Measurements from ENCODE around the gene DOCK4. TPM values are rescaled to one million over a fixed set of nuclear protein-coding genes. Genes with fewer than 3 reads are reported as not detected.

The DOCK4 gene
- total RNA-seq, 1 experiment from 2014 or later: 20.4 TPM

DNA sequence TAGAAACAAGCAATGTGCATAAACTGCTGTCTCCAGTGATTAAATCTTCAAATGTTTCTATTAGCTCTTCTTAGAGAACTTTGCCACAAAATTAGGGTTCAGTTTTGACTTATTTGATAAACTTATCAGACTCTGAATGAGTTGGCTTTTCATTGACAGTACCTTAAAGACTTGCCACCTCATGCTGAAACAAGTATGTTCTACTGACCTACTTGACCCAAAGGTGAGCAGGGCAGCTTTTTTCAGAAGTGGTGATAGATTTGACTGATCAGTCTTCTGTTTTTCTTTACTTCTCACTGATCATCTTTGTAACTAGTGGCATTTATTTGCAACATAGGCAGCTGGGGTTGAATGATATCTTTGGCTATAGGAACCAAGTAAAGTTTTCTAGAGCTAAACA, 8.1 kb upstream of the DOCK4 start:
- DNase-seq (ENCODE audit: low spot score) (no peak), ATAC-seq (no peak)
- ChIA-PET POLR2A (interaction anchor here (0.9 kb wide), 1 partner anchor 236 kb away, joined by 3 read pairs; no protein-coding TSS in a partner anchor), CTCF (interaction anchor here (1.3 to 1.6 kb wide), 3 partner anchors 238 to 359 kb away, joined by 4 to 5 read pairs (median 5); no protein-coding TSS in a partner anchor)
- TF ChIP-seq, protein P1, sequence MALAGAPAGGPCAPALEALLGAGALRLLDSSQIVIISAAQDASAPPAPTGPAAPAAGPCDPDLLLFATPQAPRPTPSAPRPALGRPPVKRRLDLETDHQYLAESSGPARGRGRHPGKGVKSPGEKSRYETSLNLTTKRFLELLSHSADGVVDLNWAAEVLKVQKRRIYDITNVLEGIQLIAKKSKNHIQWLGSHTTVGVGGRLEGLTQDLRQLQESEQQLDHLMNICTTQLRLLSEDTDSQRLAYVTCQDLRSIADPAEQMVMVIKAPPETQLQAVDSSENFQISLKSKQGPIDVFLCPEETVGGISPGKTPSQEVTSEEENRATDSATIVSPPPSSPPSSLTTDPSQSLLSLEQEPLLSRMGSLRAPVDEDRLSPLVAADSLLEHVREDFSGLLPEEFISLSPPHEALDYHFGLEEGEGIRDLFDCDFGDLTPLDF (CRISPR knock-in tag; IDR thresholded peaks at IDR 0.05): no peak
- no peak for TF ChIP-seq ZNF232 (CRISPR knock-in tag; IDR thresholded peaks at IDR 0.05)
- no peak for TF ChIP-seq ZBTB21 (CRISPR knock-in tag; IDR thresholded peaks at IDR 0.05; ENCODE audit: borderline replicate concordance)
- no peak for TF ChIP-seq SMAD3 (CRISPR knock-in tag; IDR thresholded peaks at IDR 0.05; ENCODE audit: borderline replicate concordance)
- TF ChIP-seq JUN (CRISPR knock-in tag; IDR thresholded peaks at IDR 0.05): no peak
- TF ChIP-seq, protein P2, sequence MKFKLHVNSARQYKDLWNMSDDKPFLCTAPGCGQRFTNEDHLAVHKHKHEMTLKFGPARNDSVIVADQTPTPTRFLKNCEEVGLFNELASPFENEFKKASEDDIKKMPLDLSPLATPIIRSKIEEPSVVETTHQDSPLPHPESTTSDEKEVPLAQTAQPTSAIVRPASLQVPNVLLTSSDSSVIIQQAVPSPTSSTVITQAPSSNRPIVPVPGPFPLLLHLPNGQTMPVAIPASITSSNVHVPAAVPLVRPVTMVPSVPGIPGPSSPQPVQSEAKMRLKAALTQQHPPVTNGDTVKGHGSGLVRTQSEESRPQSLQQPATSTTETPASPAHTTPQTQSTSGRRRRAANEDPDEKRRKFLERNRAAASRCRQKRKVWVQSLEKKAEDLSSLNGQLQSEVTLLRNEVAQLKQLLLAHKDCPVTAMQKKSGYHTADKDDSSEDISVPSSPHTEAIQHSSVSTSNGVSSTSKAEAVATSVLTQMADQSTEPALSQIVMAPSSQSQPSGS (CRISPR knock-in tag; IDR thresholded peaks at IDR 0.05; ENCODE audit: borderline replicate concordance, low read depth): no peak
- TF ChIP-seq ZNF416 (CRISPR knock-in tag; IDR thresholded peaks at IDR 0.05): no peak
- TF ChIP-seq, protein P3, sequence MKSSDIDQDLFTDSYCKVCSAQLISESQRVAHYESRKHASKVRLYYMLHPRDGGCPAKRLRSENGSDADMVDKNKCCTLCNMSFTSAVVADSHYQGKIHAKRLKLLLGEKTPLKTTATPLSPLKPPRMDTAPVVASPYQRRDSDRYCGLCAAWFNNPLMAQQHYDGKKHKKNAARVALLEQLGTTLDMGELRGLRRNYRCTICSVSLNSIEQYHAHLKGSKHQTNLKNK (CRISPR knock-in tag; IDR thresholded peaks at IDR 0.05): no peak
- Mint-ChIP-seq H3K4me3 (no peak overlapping the region), H3K9me3 (no peaks in the 10 kb centered on the region), H3K36me3 (no peaks in the 10 kb centered on the region), H3K4me1 (peaks cover 57% of the 10 kb centered on the region), H3K27me3 (ENCODE audit: low read depth) (no peaks in the 10 kb centered on the region), H3K27ac (no peak overlapping the region)

DNA sequence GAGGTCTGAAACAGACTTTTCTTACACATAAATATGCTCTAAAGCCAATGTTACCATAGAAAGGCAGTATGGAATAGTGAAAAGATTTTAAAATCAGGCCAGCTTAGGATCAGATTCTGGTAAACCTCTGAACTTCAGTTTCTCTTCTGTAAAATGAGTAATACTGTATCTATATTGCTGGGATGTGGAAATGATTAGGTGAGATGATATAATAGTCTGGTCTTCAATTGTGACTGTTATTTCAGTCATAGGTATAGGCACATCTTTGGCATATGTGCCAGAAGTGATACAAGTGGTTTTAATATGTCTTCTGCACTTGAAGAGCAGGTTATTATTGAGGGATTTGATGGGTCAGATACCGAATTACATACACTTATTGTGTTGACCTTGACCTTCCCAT, 7.5 kb upstream of the DOCK4 start:
- Mint-ChIP-seq H3K4me3 (no peak overlapping the region), H3K27ac (no peak overlapping the region), H3K9me3 (no peaks in the 10 kb centered on the region), H3K4me1 (peaks cover 61% of the 10 kb centered on the region), H3K27me3 (ENCODE audit: low read depth) (no peaks in the 10 kb centered on the region), H3K36me3 (no peaks in the 10 kb centered on the region)
- ATAC-seq (no peak), DNase-seq (ENCODE audit: low spot score) (no peak)
- ChIA-PET POLR2A (interaction anchor here (0.9 kb wide), 1 partner anchor 237 kb away, joined by 3 read pairs; no protein-coding TSS in a partner anchor), CTCF (no interaction called here)
- TF ChIP-seq, protein P4, sequence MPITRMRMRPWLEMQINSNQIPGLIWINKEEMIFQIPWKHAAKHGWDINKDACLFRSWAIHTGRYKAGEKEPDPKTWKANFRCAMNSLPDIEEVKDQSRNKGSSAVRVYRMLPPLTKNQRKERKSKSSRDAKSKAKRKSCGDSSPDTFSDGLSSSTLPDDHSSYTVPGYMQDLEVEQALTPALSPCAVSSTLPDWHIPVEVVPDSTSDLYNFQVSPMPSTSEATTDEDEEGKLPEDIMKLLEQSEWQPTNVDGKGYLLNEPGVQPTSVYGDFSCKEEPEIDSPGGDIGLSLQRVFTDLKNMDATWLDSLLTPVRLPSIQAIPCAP (CRISPR knock-in tag; IDR thresholded peaks at IDR 0.05): no peak
- TF ChIP-seq TEAD1 (CRISPR knock-in tag; IDR thresholded peaks at IDR 0.05) (no peak), IRF2 (CRISPR knock-in tag; IDR thresholded peaks at IDR 0.05; ENCODE audit: borderline replicate concordance, low read depth) (no peak), CBFB (CRISPR knock-in tag; IDR thresholded peaks at IDR 0.05; ENCODE audit: low read depth) (no peak), PRRX2 (CRISPR knock-in tag; IDR thresholded peaks at IDR 0.05) (no peak)
- TF ChIP-seq, protein P5, sequence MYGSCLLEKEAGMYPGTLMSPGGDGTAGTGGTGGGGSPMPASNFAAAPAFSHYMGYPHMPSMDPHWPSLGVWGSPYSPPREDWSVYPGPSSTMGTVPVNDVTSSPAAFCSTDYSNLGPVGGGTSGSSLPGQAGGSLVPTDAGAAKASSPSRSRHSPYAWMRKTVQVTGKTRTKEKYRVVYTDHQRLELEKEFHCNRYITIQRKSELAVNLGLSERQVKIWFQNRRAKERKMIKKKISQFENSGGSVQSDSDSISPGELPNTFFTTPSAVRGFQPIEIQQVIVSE (CRISPR knock-in tag; IDR thresholded peaks at IDR 0.05; ENCODE audit: borderline replicate concordance): no peak
- TF ChIP-seq, protein P6, sequence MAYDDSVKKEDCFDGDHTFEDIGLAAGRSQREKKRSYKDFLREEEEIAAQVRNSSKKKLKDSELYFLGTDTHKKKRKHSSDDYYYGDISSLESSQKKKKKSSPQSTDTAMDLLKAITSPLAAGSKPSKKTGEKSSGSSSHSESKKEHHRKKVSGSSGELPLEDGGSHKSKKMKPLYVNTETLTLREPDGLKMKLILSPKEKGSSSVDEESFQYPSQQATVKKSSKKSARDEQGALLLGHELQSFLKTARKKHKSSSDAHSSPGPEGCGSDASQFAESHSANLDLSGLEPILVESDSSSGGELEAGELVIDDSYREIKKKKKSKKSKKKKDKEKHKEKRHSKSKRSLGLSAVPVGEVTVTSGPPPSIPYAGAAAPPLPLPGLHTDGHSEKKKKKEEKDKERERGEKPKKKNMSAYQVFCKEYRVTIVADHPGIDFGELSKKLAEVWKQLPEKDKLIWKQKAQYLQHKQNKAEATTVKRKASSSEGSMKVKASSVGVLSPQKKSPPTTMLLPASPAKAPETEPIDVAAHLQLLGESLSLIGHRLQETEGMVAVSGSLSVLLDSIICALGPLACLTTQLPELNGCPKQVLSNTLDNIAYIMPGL (CRISPR knock-in tag; IDR thresholded peaks at IDR 0.05): no peak
- TF ChIP-seq, protein P7, sequence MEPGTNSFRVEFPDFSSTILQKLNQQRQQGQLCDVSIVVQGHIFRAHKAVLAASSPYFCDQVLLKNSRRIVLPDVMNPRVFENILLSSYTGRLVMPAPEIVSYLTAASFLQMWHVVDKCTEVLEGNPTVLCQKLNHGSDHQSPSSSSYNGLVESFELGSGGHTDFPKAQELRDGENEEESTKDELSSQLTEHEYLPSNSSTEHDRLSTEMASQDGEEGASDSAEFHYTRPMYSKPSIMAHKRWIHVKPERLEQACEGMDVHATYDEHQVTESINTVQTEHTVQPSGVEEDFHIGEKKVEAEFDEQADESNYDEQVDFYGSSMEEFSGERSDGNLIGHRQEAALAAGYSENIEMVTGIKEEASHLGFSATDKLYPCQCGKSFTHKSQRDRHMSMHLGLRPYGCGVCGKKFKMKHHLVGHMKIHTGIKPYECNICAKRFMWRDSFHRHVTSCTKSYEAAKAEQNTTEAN (CRISPR knock-in tag; IDR thresholded peaks at IDR 0.05): no peak
- TF ChIP-seq, protein P8, sequence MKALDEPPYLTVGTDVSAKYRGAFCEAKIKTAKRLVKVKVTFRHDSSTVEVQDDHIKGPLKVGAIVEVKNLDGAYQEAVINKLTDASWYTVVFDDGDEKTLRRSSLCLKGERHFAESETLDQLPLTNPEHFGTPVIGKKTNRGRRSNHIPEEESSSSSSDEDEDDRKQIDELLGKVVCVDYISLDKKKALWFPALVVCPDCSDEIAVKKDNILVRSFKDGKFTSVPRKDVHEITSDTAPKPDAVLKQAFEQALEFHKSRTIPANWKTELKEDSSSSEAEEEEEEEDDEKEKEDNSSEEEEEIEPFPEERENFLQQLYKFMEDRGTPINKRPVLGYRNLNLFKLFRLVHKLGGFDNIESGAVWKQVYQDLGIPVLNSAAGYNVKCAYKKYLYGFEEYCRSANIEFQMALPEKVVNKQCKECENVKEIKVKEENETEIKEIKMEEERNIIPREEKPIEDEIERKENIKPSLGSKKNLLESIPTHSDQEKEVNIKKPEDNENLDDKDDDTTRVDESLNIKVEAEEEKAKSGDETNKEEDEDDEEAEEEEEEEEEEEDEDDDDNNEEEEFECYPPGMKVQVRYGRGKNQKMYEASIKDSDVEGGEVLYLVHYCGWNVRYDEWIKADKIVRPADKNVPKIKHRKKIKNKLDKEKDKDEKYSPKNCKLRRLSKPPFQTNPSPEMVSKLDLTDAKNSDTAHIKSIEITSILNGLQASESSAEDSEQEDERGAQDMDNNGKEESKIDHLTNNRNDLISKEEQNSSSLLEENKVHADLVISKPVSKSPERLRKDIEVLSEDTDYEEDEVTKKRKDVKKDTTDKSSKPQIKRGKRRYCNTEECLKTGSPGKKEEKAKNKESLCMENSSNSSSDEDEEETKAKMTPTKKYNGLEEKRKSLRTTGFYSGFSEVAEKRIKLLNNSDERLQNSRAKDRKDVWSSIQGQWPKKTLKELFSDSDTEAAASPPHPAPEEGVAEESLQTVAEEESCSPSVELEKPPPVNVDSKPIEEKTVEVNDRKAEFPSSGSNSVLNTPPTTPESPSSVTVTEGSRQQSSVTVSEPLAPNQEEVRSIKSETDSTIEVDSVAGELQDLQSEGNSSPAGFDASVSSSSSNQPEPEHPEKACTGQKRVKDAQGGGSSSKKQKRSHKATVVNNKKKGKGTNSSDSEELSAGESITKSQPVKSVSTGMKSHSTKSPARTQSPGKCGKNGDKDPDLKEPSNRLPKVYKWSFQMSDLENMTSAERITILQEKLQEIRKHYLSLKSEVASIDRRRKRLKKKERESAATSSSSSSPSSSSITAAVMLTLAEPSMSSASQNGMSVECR (CRISPR knock-in tag; IDR thresholded peaks at IDR 0.05; ENCODE audit: borderline replicate concordance): no peak
- TF ChIP-seq, protein P9, sequence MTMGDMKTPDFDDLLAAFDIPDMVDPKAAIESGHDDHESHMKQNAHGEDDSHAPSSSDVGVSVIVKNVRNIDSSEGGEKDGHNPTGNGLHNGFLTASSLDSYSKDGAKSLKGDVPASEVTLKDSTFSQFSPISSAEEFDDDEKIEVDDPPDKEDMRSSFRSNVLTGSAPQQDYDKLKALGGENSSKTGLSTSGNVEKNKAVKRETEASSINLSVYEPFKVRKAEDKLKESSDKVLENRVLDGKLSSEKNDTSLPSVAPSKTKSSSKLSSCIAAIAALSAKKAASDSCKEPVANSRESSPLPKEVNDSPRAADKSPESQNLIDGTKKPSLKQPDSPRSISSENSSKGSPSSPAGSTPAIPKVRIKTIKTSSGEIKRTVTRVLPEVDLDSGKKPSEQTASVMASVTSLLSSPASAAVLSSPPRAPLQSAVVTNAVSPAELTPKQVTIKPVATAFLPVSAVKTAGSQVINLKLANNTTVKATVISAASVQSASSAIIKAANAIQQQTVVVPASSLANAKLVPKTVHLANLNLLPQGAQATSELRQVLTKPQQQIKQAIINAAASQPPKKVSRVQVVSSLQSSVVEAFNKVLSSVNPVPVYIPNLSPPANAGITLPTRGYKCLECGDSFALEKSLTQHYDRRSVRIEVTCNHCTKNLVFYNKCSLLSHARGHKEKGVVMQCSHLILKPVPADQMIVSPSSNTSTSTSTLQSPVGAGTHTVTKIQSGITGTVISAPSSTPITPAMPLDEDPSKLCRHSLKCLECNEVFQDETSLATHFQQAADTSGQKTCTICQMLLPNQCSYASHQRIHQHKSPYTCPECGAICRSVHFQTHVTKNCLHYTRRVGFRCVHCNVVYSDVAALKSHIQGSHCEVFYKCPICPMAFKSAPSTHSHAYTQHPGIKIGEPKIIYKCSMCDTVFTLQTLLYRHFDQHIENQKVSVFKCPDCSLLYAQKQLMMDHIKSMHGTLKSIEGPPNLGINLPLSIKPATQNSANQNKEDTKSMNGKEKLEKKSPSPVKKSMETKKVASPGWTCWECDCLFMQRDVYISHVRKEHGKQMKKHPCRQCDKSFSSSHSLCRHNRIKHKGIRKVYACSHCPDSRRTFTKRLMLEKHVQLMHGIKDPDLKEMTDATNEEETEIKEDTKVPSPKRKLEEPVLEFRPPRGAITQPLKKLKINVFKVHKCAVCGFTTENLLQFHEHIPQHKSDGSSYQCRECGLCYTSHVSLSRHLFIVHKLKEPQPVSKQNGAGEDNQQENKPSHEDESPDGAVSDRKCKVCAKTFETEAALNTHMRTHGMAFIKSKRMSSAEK (CRISPR knock-in tag; IDR thresholded peaks at IDR 0.05; ENCODE audit: borderline replicate concordance): no peak
